GM19025 (cell line): ENCODE data around the gene WAS.
A peak's percentile ranks its signal among the peaks of the same experiment; 100 is the strongest.
"Not testable (repeated sequence)": the region's sequence is repeated elsewhere in the genome, so short reads cannot be mapped to it uniquely, and the experiment has no call there.

Source experiments
- ATAC-seq: cut with Tn5 transposase; IDR thresholded peaks from one replicate; pipeline ENCODE4 v1.9.1; 2021; ENCODE audit warnings: mild to moderate bottlenecking, low read depth, moderate library complexity; ENCODE audit not compliant: unreplicated experiment

WAS gene

DNA sequence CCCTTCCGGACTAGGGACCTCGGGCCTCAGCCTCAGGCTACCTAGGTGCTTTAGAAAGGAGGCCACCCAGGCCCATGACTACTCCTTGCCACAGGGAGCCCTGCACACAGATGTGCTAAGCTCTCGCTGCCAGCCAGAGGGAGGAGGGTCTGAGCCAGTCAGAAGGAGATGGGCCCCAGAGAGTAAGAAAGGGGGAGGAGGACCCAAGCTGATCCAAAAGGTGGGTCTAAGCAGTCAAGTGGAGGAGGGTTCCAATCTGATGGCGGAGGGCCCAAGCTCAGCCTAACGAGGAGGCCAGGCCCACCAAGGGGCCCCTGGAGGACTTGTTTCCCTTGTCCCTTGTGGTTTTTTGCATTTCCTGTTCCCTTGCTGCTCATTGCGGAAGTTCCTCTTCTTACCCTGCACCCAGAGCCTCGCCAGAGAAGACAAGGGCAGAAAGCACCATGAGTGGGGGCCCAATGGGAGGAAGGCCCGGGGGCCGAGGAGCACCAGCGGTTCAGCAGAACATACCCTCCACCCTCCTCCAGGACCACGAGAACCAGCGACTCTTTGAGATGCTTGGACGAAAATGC lies at the start of gene WAS:
Gene WAS (plus strand): TSS at position 389 of the 572 bp plus-strand sequence. CDS start 55 bp downstream, at position 444.
- ATAC-seq = peak; percentile 88

DNA sequence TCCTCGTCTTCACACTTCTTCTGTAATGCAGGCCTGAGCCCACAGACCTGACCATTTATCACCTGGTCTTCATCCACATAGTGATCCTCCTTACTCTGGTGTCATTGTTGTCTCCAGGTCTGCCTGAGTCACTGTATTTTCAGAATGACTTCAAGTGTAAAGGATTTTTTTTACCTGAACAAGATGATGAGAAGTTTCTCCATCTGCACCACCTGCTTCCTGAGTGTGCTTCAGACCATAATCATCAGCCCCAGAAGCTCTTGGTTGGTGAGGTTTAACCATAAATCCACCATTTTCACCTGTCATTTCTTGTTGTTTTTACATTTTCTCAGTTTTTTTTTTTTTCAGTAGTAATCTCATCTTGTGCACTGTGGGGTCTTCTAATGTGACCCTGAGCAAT lies 47.3 kb upstream of the WAS start:
- ATAC-seq = no peak

GRCh38 chrX:48636776-48637175 lies 46.8 kb upstream of the WAS start:
- no peak for ATAC-seq

DNA sequence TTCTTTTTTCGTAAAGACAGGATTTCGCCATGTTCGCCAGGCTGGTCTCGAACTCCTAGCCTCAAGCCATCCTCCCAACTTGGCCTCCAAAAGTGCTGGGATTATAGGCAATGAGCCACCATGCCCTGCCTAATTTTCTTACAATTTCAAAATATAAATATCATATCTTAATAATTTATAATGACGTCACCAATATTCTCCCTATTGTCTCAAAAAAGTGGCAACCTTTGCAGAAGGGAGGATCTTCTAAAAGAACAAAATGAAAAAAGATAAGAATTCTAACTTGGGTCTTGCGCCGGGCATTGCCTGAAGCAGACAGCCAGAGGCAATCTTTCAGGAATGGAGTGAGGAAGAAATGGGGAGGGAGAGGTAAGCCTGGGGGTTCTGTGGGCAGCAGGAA lies 37.9 kb upstream of the WAS start:
- ATAC-seq = no peak

DNA sequence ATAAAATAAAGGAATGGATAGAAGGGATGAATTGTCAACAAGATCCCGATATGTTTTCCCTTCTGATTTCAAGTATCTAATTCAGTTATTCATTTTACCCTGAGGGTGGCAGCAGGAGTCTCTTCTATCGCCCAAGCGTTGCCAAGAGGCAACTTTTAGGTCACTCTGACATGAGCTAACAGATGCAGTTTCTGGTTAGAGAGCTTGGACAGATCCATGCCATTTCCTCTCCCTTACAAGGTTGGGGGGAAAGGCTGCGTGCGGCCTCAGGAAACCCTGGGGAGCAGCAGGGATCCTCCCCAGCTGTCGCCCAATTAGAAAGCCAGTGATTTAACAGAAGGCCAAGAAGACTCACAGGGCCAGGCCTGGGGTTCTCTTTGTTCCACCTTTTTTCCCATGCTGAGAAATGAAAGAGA lies 35.3 kb upstream of the WAS start:
- ATAC-seq = no peak

- no peak for ATAC-seq
Measured at GRCh38 chrX:48649102-48649501, 34.5 kb upstream of the WAS start.

GRCh38 chrX:48652055-48652579 lies 31.5 kb upstream of the WAS start:
- not testable (repeated sequence) for ATAC-seq

GRCh38 chrX:48654746-48655145 lies 28.9 kb upstream of the WAS start:
- not testable (repeated sequence) for ATAC-seq

GRCh38 chrX:48659686-48660085 lies 23.9 kb upstream of the WAS start:
- ATAC-seq = not testable (repeated sequence)

- ATAC-seq = no peak
Measured at GRCh38 chrX:48663241-48663640, 20.4 kb upstream of the WAS start.

GRCh38 chrX:48664156-48664555 lies 19.4 kb upstream of the WAS start:
- ATAC-seq = no peak

DNA sequence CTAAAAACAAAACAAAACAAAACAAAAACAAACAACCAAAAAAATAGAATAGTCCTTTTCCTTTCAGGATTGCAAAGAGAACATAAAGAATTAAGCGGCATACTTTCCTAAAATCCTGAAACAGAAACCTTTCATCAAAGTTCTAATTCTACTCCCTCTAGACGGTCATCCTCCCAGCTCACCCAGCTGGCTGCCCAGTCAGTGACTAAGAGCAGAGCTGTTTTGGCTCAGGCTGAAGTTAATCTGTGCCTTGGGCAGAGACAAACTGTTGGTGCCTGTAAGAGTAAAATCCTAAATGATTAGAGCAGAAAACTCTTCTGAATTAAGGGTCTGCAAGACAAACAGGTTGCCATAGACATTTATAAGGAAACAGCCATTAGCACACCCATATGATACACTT lies 17.6 kb upstream of the WAS start:
- no peak for ATAC-seq

DNA sequence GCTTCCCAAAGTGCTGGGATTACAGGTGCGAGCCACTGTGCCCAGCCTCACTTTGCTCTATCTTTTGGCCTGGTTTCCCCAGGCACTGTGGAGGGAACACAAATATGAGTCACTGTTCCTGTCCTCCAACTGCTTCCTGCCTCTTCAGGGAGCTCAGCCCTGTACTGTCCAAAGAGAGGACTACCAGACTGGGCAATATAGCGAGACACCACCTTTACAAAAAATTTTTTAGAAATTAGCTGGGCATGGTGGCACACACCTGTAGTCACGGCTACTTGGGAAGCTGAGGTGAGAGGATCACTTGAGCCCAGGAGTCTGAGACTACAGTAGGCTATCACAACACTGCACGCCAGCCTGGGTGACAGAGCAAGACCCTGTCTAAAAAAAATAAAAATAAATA lies 16.9 kb upstream of the WAS start:
- ATAC-seq = no peak

- no peak for ATAC-seq
Measured at GRCh38 chrX:48667509-48667908, 16.1 kb upstream of the WAS start.

DNA sequence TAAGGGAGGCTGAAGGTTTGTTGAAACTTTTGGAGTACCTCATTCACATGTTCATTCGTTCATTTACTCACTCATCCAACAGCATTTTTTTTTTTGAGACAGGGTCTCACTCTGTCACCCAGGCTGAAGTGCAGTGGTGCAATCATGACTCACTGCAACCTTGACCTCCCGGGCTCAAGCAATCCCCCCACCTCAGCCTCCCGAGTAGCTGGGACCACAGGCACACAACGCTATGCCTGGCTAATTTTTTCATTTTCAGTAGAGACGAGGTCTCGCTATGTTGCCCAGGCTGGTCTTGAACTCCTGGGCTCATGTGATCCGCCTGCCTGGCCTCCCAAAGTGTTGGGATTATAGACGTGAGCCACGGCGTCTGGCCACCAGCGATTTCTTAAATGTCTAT lies 15.4 kb upstream of the WAS start:
- not testable (repeated sequence) for ATAC-seq

GRCh38 chrX:48676106-48676892 lies 7.3 kb upstream of the WAS start:
- peak; percentile 93 for ATAC-seq

DNA sequence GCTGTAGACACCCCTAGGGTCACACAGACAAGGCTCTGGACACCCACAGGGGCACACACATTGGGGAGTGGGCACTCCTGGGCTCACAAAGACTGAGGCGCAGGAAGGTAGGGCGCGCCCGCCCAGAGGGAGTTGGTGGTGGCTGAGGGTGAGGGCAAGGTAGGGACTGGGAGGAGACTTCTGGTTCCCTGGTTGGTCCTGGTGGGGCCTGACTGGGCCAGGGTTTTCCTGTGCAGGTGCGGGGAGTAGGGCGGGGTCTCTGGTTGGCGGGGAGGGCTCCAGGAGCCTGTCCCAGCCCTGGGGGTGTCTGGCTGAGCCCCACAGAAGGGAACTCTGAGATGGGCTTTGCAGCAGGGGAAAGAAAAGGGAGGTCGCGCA lies 6.7 kb upstream of the WAS start:
- no peak for ATAC-seq

- ATAC-seq = no peak
Measured at GRCh38 chrX:48677516-48677915, 6.1 kb upstream of the WAS start.

- not testable (repeated sequence) for ATAC-seq
Measured at GRCh38 chrX:48680467-48680866, 3.1 kb upstream of the WAS start.

GRCh38 chrX:48680925-48681324 lies 2.7 kb upstream of the WAS start:
- not testable (repeated sequence) for ATAC-seq

DNA sequence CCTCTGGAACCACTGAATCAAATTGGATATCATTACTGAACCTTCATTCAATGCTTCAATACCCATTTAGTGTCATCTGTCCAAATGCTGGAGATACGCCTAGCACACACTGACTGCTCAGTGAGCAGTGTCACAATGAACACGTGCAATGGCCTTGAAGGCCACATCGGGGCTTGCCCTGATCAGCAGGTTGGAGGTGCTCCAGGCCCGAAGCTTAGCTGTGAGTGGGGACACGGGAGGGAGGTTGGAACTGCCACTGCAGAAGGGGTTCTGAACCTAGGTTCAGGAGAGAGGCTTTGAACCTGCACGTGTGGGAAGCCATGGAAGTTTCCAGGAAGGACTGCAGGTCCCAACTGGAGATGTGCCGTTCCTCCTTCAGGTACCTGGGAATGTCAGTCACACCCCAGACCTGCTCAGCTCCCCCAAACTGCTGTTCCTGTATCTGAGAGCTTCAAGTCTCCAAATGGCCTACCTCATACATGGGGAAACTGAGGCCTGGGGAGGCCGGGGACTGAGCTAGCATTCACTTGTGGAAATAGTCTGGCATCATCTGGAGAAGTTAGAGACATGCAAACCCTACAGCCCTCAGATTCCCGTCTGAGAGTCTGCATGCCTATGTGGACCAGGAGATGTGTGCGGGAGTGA lies 1.9 kb upstream of the WAS start:
- no peak for ATAC-seq
